Activated CD4-positive, alpha-beta T cell treated with anti-CD3 and anti-CD28 coated beads, Interleukin-2, amount 50 U/mL, for 1 hour (primary cell): ENCODE measurements around the gene CADPS2.
"Not testable (repeated sequence)": the region's sequence is repeated elsewhere in the genome, so short reads cannot be mapped to it uniquely, and the experiment has no call there.

Source experiments
- DNase-seq: peaks from one replicate; pipeline ENCODE4 v3.0.0-alpha.2; 2020

The CADPS2 gene

GRCh38 chr7:122849322-122849956, 36.8 kb downstream of the CADPS2 start:
- DNase-seq = no peak

DNA sequence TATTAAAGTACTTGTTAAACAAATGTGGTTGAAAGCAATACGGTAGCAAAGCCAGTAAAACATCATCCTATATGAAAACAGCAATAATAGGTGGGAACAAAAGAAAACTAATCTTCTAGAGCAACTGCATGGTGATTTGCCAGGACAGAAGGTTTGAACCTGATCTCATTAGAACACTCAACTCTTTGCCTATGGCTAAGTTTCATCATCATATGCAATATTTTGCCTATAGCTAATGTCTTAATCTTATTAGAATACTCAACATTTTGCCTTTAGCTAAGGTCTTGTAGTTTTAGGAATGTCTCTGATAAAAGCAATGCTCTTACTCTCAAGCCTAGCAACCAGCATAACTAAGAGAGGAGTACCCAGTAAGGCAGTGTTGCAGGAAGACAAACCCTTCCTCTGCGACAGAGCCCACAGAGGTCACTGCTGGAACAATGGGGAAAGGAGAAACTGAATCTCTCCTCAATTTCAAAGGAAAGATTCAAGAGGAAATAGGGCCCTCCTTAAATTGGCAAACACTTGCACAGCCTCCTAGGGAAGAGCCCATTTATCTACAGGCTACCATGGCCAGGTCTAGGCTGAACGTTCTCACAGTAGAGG, 38.3 kb downstream of the CADPS2 start:
- no peak for DNase-seq

GRCh38 chr7:122846591-122846990, 39.7 kb downstream of the CADPS2 start:
- no peak for DNase-seq

- no peak for DNase-seq
Observed at GRCh38 chr7:122845286-122845685, 41.0 kb downstream of the CADPS2 start.

GRCh38 chr7:122844191-122844988, 41.9 kb downstream of the CADPS2 start:
- DNase-seq = no peak

- DNase-seq = no peak
Observed at GRCh38 chr7:122842971-122843370, 43.3 kb downstream of the CADPS2 start.

GRCh38 chr7:122836286-122836685, 50.0 kb downstream of the CADPS2 start:
- not testable (repeated sequence) for DNase-seq

- not testable (repeated sequence) for DNase-seq
Observed at GRCh38 chr7:122834571-122834942, 51.7 kb downstream of the CADPS2 start.

GRCh38 chr7:122833888-122834570, 52.2 kb downstream of the CADPS2 start:
- no peak for DNase-seq

DNA sequence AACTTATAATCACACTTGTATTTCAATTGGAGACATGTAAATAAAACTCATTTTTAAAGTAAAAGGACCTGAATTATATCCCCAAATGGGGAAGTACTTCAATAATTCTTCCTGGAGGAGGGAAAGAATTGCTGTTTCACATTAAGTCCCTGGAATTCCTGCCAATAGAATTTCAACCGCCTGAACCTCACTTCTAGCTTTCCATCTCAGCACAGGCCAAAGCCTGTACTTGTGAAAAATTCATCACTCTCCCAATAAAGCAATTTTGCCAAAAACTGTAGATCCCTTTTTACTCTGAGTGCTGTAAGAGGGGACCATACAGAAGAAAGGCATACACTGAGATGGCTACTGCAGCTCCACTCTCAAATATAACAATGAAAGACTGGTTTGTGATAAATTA, 54.8 kb downstream of the CADPS2 start:
- no peak for DNase-seq

DNA sequence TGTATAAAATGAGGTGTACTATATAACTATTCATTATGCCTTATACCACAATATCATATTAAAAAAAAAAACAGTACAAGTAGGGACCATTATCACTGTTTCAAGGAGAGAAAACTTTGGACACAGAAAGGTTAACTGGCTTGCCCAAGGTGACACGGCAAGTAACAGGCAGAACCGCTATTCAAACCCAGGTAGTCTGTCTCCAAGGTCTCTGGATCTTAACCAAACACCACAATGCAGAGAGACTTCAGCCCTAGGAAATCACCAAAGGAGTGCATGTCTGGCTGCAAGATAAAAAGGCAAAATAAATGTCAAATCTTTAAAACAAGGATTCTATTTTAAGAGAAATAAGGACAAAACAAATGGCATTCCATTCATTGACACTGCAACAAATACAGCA, 56.3 kb downstream of the CADPS2 start:
- no peak for DNase-seq

DNA sequence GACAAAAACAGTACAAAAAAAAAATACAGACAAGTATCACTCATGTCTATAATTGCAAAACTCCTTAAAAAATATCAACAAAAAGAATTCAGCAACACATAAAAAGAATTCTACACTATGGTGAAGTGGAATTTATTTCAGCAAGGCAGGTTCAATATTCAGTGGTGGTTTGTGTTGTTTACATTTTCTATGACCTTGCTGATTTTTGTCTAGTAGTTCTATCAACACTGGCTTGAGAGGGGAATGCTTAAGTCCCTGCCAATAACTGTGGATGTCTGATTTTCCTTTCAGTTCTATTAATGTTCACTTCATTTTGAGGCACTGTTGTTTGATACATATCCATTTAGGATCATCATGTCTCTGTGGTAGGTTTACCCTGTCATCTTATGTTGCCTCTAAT, 58.5 kb downstream of the CADPS2 start:
- DNase-seq = no peak

GRCh38 chr7:122813845-122814244, 72.4 kb downstream of the CADPS2 start:
- no peak for DNase-seq

DNA sequence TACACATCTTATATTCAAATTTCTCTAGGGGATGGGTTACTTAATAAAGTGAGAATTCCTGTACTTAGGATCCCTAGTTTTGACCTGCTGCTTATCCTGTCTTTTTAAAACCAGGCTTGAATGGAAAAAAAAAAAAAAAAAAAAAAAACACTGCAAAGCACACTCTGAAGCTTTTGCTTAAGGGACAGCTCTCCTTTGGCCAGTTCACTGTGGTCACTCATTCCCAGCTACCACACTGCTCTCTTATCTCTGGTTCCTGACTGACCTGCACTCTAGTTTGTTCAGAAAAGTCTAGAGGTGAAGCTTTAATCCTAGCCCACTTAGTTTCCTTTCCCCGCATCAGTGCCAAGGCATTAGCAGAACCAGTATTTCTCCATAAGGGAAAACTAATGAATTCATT, 82.4 kb downstream of the CADPS2 start:
- no peak for DNase-seq

DNA sequence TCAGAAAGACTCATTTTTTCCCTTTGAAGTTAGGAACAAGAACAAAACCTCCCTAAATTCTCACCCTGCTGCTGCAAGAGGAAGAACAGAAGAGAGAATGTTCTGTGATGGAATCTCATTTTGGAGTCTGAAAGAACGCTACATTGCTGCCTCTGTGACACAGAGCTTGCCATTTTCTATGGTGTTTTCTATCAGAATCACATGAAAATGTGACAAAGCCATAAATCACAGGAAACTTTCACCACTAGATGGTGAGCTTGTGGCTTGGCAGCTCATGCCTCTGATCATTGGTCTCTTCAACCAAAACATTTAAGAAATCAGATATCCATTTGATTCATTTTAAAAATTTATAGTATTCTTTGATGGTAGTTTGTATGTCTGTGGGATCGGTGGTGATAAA, 82.9 kb downstream of the CADPS2 start:
- DNase-seq = no peak

- no peak for DNase-seq
Observed at GRCh38 chr7:122802301-122802751, 83.9 kb downstream of the CADPS2 start.

DNA sequence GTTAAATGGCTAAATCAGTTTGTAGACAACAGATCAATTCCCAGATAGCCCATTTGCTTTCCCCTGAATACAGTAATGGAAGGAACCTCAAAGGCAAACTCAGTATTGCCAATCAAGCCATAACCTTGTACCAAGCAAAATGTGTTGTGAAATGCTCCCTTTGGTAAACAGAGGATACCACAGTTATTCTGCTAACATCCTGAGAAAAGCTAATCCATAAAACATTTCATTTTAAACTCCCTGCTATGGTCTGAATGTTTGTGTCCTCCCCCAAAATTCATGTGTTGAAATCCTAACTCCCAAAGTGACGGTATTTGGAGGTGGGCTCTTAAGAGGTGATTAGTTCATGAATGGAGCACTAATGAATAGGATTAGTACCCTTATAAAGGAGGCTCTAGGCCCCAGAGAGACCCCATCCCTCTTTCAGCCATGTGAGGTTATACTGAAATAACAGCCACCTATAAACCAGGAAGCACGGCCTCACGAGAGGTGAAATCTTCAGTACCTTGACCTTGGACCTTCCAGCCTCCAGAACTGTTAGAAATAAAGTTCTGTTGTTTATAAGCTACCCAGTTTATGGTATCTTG, 94.2 kb downstream of the CADPS2 start:
- no peak for DNase-seq

GRCh38 chr7:122790591-122790990, 95.7 kb downstream of the CADPS2 start:
- DNase-seq = no peak

DNA sequence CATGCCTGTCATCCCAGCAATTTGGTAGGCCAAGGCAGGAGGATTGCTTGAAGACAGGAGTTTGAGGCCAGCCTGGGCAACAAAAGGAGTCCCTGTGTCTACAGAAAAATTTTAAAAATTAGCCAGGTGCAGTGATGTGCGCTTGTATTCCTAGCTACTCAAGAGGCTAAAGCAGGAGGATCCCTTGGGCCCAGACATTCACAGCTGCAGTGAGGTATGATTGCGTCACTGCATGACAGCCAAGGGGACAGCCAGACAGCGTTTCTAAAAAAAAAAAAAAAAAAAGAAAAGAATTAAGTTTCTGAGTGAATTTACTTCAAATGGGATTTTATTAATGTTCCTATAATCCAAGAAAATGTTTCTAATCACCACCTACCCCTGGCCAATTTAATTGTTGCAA, 96.1 kb downstream of the CADPS2 start:
- DNase-seq = no peak

GRCh38 chr7:122789156-122789555, 97.1 kb downstream of the CADPS2 start:
- DNase-seq = no peak

DNA sequence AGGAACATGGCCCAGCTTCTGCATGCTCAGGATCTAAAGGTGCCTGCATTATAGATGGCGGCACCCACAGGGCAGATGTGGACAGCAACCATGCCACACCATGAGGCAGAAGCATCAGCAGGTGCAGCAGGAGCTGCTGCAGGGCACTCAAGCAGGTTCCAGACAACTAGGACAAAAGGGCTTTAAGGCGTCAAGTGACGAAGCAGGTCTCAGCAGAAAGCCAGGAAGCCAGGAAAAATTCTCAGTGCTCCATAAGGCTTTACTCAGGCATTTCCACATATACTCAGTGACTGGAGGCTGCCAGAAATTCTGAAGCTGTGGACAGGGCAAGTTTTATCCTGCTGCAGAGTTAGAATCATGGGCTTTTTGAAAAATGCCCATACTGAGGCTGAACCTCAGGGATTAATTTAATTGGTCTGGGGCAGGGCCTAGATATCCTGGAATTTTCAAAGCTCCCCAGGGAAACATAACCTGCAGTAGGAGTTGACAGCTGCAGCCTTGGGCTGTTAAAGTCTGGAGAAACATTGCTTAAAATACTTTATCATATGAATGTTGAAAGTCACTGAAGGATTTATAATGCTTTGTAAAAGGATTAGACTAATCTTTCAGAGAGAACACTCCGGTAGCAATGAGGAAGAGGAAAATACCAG, 115.4 kb downstream of the CADPS2 start:
- DNase-seq = no peak

GRCh38 chr7:122768827-122769226, 117.4 kb downstream of the CADPS2 start:
- no peak for DNase-seq

DNA sequence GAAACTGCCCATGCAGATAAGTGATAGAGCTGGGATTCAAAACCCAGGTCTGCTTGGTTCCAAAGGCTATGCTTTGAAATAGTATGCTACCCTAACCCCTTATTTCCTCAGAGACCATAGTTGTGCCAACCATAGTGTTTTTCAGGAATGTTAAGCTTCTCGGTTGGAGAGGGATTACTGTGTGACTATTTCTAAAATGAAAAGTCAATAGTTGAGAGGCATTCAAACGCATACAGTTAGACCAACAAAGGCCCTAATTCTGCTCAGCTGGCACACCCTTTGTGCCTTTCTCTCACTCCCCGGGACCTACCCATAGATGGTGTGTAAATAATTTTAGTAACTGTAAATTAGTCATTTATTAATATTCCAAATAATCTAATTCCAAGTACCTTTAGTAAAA, 118.9 kb downstream of the CADPS2 start:
- no peak for DNase-seq
